Measurements from ENCODE around the gene ANKRD27.

DNA sequence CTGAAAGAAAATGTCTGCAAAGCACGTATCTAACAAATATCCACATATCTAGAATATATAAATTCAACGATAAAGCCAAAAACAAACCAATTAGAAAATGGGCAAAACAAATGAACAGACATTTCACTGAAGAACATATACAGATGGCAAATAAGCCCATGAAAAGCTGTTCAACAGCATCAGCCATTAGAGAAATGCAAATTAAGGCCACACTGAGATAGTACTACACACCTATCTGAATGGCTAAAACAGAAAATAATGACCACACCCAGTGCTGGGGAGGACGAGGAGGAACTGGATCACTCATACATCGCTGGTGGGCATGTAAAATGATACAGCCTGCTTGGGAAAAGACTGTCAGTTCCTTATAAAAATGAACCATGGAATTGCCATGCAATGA, 62.0 kb downstream of the ANKRD27 start:
- TF ChIP-seq, protein P1, sequence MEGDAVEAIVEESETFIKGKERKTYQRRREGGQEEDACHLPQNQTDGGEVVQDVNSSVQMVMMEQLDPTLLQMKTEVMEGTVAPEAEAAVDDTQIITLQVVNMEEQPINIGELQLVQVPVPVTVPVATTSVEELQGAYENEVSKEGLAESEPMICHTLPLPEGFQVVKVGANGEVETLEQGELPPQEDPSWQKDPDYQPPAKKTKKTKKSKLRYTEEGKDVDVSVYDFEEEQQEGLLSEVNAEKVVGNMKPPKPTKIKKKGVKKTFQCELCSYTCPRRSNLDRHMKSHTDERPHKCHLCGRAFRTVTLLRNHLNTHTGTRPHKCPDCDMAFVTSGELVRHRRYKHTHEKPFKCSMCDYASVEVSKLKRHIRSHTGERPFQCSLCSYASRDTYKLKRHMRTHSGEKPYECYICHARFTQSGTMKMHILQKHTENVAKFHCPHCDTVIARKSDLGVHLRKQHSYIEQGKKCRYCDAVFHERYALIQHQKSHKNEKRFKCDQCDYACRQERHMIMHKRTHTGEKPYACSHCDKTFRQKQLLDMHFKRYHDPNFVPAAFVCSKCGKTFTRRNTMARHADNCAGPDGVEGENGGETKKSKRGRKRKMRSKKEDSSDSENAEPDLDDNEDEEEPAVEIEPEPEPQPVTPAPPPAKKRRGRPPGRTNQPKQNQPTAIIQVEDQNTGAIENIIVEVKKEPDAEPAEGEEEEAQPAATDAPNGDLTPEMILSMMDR (IDR thresholded peaks at IDR 0.05), result no peak
- no peak for TF ChIP-seq TCF7L2 (IDR thresholded peaks at IDR 0.05; ENCODE audit: low read depth, low read length)
- TF ChIP-seq SIN3A (IDR thresholded peaks at IDR 0.05; ENCODE audit: borderline replicate concordance, insufficient read depth, low read depth, low read length), result no peak
- TF ChIP-seq, protein P2, sequence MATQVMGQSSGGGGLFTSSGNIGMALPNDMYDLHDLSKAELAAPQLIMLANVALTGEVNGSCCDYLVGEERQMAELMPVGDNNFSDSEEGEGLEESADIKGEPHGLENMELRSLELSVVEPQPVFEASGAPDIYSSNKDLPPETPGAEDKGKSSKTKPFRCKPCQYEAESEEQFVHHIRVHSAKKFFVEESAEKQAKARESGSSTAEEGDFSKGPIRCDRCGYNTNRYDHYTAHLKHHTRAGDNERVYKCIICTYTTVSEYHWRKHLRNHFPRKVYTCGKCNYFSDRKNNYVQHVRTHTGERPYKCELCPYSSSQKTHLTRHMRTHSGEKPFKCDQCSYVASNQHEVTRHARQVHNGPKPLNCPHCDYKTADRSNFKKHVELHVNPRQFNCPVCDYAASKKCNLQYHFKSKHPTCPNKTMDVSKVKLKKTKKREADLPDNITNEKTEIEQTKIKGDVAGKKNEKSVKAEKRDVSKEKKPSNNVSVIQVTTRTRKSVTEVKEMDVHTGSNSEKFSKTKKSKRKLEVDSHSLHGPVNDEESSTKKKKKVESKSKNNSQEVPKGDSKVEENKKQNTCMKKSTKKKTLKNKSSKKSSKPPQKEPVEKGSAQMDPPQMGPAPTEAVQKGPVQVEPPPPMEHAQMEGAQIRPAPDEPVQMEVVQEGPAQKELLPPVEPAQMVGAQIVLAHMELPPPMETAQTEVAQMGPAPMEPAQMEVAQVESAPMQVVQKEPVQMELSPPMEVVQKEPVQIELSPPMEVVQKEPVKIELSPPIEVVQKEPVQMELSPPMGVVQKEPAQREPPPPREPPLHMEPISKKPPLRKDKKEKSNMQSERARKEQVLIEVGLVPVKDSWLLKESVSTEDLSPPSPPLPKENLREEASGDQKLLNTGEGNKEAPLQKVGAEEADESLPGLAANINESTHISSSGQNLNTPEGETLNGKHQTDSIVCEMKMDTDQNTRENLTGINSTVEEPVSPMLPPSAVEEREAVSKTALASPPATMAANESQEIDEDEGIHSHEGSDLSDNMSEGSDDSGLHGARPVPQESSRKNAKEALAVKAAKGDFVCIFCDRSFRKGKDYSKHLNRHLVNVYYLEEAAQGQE (IDR thresholded peaks at IDR 0.05; ENCODE audit: insufficient read depth in 1 of 2, low read depth in 2 of 2, low read length in 1 of 2), result no peak
- no peak for TF ChIP-seq POLR2AphosphoS5 (IDR thresholded peaks at IDR 0.05; ENCODE audit: low read depth, low read length)

Data from Panc1 (cell line).